MM.1S (cell line): Measurements from ENCODE around the gene ARPP21.

ENCODE experiments used
- DNase-seq: peaks from one replicate; pipeline ENCODE4 v3.0.0-alpha.2; 2015
- H2AFZ ChIP-seq: fragments of 300-600 bp; sonication (generic); 2 replicates; pipeline ENCODE4 v1.6.0; 2016; ENCODE audit warnings: antibody characterized with exemption, low read length
- H3F3A ChIP-seq: fragments of 300-600 bp; sonication (generic); 2 replicates; pipeline ENCODE4 v1.6.1; 2016; ENCODE audit warnings: mild to moderate bottlenecking, antibody characterized with exemption, low read length, moderate library complexity, mixed read lengths; ENCODE audit not compliant: insufficient read depth
- H3K27ac ChIP-seq: fragments of 300-600 bp; sonication (generic); 2 replicates; pipeline ENCODE4 v1.5.1; 2016; ENCODE audit warnings: mild to moderate bottlenecking, low read length
- H3K27me3 ChIP-seq: fragments of 300-600 bp; sonication (generic); replicated peaks from 2 replicates; pipeline ENCODE4 v1.6.0; 2016; ENCODE audit warnings: low read length; ENCODE audit not compliant: insufficient read depth
- H3K36me3 ChIP-seq: fragments of 300-600 bp; sonication (generic); replicated peaks from 2 replicates; pipeline ENCODE4 v1.6.1; 2016; ENCODE audit warnings: mild to moderate bottlenecking, low read length, mixed read lengths; ENCODE audit not compliant: insufficient read depth
- H3K4me1 ChIP-seq: fragments of 300-600 bp; sonication (generic); 2 replicates; pipeline ENCODE4 v1.6.1; 2016; ENCODE audit warnings: low read length, mixed read lengths
- H3K4me2 ChIP-seq: fragments of 300-600 bp; sonication (generic); 2 replicates; pipeline ENCODE4 v1.6.0; 2016; ENCODE audit warnings: low read depth, low read length
- H3K4me3 ChIP-seq: fragments of 300-600 bp; sonication (generic); 2 replicates; pipeline ENCODE4 v1.5.1; 2016; ENCODE audit warnings: low read length, mixed read lengths
- H3K79me2 ChIP-seq: fragments of 300-600 bp; sonication (generic); 2 replicates; pipeline ENCODE4 v1.6.1; 2016; ENCODE audit warnings: mixed run types, low read length, mixed read lengths
- H3K9ac ChIP-seq: fragments of 300-600 bp; sonication (generic); 2 replicates; pipeline ENCODE4 v1.6.1; 2016; ENCODE audit warnings: low read length, mixed read lengths
- H3K9me2 ChIP-seq: fragments of 300-600 bp; sonication (generic); replicated peaks from 2 replicates; pipeline ENCODE4 v1.6.1; 2016; ENCODE audit warnings: mild to moderate bottlenecking, low read length, mixed read lengths; ENCODE audit not compliant: insufficient read depth
- H3K9me3 ChIP-seq: fragments of 300-600 bp; sonication (generic); replicated peaks from 2 replicates; pipeline ENCODE4 v1.6.1; 2016; ENCODE audit warnings: mild to moderate bottlenecking, low read length, mixed read lengths; ENCODE audit not compliant: insufficient read depth
- H4K20me1 ChIP-seq: fragments of 300-600 bp; sonication (generic); 2 replicates; pipeline ENCODE4 v1.6.1; 2016; ENCODE audit warnings: mild to moderate bottlenecking, low read length, moderate library complexity, mixed read lengths; ENCODE audit not compliant: insufficient read depth
- EZH2 ChIP-seq: fragments of 300-600 bp; sonication (generic); optimal IDR thresholded peaks from 2 replicates; pipeline ENCODE3; 2017; ENCODE audit warnings: low read depth, mild to moderate bottlenecking, antibody characterized with exemption, low read length, mixed read lengths
- EZH2phosphoT487 ChIP-seq: fragments of 300-600 bp; sonication (generic); IDR thresholded peaks from 2 replicates; pipeline ENCODE4 v1.6.1; 2018; ENCODE audit warnings: antibody characterized with exemption, low read length
- TF ChIP-seq, protein P1 (sequence below): fragments of 300-600 bp; sonication (generic); IDR thresholded peaks from 2 replicates; pipeline ENCODE4 v1.5.1; 2016; ENCODE audit warnings: antibody characterized with exemption, low read length, mixed read lengths

The ARPP21 gene

GRCh38 chr3:35643495-35643894, 4.2 kb downstream of the ARPP21 start:
- H3F3A ChIP-seq: no peaks in the 10 kb centered on the region
- no peak overlapping the region for H3K9ac ChIP-seq
- no peaks in the 10 kb centered on the region for H3K9me2 ChIP-seq
- no peaks in the 10 kb centered on the region for H3K4me1 ChIP-seq
- no peak for DNase-seq
- H2AFZ ChIP-seq: no peak overlapping the region
- TF ChIP-seq, protein P1, sequence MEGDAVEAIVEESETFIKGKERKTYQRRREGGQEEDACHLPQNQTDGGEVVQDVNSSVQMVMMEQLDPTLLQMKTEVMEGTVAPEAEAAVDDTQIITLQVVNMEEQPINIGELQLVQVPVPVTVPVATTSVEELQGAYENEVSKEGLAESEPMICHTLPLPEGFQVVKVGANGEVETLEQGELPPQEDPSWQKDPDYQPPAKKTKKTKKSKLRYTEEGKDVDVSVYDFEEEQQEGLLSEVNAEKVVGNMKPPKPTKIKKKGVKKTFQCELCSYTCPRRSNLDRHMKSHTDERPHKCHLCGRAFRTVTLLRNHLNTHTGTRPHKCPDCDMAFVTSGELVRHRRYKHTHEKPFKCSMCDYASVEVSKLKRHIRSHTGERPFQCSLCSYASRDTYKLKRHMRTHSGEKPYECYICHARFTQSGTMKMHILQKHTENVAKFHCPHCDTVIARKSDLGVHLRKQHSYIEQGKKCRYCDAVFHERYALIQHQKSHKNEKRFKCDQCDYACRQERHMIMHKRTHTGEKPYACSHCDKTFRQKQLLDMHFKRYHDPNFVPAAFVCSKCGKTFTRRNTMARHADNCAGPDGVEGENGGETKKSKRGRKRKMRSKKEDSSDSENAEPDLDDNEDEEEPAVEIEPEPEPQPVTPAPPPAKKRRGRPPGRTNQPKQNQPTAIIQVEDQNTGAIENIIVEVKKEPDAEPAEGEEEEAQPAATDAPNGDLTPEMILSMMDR: no peak
- TF ChIP-seq EZH2: no peak
- TF ChIP-seq EZH2phosphoT487: no peak
- no peaks in the 10 kb centered on the region for H3K79me2 ChIP-seq
- H3K4me3 ChIP-seq: no peak overlapping the region
- H3K27me3 ChIP-seq: no peaks in the 10 kb centered on the region
- H4K20me1 ChIP-seq: no peaks in the 10 kb centered on the region
- H3K27ac ChIP-seq: no peak overlapping the region
- no peaks in the 10 kb centered on the region for H3K9me3 ChIP-seq
- no peaks in the 10 kb centered on the region for H3K36me3 ChIP-seq
- no peak overlapping the region for H3K4me2 ChIP-seq

DNA sequence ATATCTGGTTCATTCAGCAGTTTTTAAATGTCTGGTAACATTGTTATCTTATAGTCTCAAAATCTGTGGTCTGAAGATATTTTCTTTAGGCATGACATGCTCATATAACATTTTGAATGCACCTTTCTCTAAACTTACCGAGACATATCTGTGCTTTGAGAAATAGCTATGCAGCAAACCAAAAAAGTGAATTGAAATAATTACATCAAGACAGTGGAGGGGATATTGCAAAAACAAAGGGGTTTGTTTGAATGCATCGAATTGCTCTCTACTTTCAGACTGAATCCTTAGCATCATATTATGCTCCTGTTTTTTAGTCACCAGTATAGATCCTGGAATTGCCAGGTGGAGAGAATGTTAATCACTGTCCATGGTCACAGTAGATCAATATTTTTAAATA, 5.1 kb downstream of the ARPP21 start:
- Histone ChIP-seq H3K4me1 (no peaks in the 10 kb centered on the region), H3F3A (no peaks in the 10 kb centered on the region), H3K27ac (no peak overlapping the region), H3K9me2 (no peaks in the 10 kb centered on the region), H3K4me3 (no peak overlapping the region), H3K36me3 (no peaks in the 10 kb centered on the region), H3K9ac (no peak overlapping the region), H3K9me3 (no peaks in the 10 kb centered on the region), H3K27me3 (no peaks in the 10 kb centered on the region), H3K79me2 (no peaks in the 10 kb centered on the region), H2AFZ (no peak overlapping the region), H4K20me1 (no peaks in the 10 kb centered on the region), H3K4me2 (no peak overlapping the region)
- DNase-seq: no peak
- no peak for TF ChIP-seq EZH2phosphoT487
- TF ChIP-seq, protein P1: no peak
- TF ChIP-seq EZH2: no peak

DNA sequence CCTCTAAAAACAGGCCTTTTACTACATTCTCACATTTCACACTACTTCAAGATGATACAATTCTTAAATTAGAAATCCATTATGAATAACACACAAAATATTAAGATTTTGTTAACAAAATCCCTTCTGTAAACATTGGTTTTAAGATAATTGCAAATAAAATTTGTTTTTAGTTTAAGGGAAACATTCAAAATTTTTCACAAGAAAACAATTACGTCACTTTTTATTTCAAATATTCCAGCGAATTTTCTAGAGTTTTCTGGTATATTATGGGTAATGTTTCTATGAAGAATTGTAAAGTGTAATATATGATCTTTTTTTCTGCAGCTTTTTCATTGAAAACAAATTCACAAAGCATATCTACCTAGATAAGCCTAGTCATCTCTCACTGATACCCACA, 5.9 kb downstream of the ARPP21 start:
- H3K27ac ChIP-seq: no peak overlapping the region
- H3K9me2 ChIP-seq: no peaks in the 10 kb centered on the region
- no peaks in the 10 kb centered on the region for H3K79me2 ChIP-seq
- H3K27me3 ChIP-seq: no peaks in the 10 kb centered on the region
- H3K9ac ChIP-seq: no peak overlapping the region
- TF ChIP-seq, protein P1: no peak
- no peak for TF ChIP-seq EZH2
- TF ChIP-seq EZH2phosphoT487: no peak
- H3K4me1 ChIP-seq: no peaks in the 10 kb centered on the region
- no peak for DNase-seq
- H3K4me3 ChIP-seq: no peak overlapping the region
- no peaks in the 10 kb centered on the region for H3K9me3 ChIP-seq
- no peaks in the 10 kb centered on the region for H3F3A ChIP-seq
- H3K4me2 ChIP-seq: no peak overlapping the region
- H4K20me1 ChIP-seq: no peaks in the 10 kb centered on the region
- H3K36me3 ChIP-seq: no peaks in the 10 kb centered on the region
- H2AFZ ChIP-seq: no peak overlapping the region

- no peaks in the 10 kb centered on the region for H3K27me3 ChIP-seq
- H3K9ac ChIP-seq: no peak overlapping the region
Observed at GRCh38 chr3:35646081-35646480, 6.8 kb downstream of the ARPP21 start.

More at GRCh38 chr3:35646081-35646480, 6.8 kb downstream of the ARPP21 start:
- no peak overlapping the region for H3K4me3 ChIP-seq
- H3K4me2 ChIP-seq: no peak overlapping the region
- H2AFZ ChIP-seq: no peak overlapping the region
- H3K36me3 ChIP-seq: no peaks in the 10 kb centered on the region
- H3K9me3 ChIP-seq: no peaks in the 10 kb centered on the region
- H3F3A ChIP-seq: no peaks in the 10 kb centered on the region
- H3K9me2 ChIP-seq: no peaks in the 10 kb centered on the region
- no peaks in the 10 kb centered on the region for H3K79me2 ChIP-seq
- H4K20me1 ChIP-seq: no peaks in the 10 kb centered on the region
- TF ChIP-seq EZH2 (no peak), EZH2phosphoT487 (no peak)
- TF ChIP-seq, protein P1: no peak
- DNase-seq: no peak
- H3K27ac ChIP-seq: no peak overlapping the region
- H3K4me1 ChIP-seq: no peaks in the 10 kb centered on the region
